GM19455 (cell line): ENCODE data around the gene CFAP43.

Experiments
- ATAC-seq: cut with Tn5 transposase; IDR thresholded peaks from one replicate; pipeline ENCODE4 v1.9.1; 2021; ENCODE audit not compliant: unreplicated experiment

Gene CFAP43, protein sequence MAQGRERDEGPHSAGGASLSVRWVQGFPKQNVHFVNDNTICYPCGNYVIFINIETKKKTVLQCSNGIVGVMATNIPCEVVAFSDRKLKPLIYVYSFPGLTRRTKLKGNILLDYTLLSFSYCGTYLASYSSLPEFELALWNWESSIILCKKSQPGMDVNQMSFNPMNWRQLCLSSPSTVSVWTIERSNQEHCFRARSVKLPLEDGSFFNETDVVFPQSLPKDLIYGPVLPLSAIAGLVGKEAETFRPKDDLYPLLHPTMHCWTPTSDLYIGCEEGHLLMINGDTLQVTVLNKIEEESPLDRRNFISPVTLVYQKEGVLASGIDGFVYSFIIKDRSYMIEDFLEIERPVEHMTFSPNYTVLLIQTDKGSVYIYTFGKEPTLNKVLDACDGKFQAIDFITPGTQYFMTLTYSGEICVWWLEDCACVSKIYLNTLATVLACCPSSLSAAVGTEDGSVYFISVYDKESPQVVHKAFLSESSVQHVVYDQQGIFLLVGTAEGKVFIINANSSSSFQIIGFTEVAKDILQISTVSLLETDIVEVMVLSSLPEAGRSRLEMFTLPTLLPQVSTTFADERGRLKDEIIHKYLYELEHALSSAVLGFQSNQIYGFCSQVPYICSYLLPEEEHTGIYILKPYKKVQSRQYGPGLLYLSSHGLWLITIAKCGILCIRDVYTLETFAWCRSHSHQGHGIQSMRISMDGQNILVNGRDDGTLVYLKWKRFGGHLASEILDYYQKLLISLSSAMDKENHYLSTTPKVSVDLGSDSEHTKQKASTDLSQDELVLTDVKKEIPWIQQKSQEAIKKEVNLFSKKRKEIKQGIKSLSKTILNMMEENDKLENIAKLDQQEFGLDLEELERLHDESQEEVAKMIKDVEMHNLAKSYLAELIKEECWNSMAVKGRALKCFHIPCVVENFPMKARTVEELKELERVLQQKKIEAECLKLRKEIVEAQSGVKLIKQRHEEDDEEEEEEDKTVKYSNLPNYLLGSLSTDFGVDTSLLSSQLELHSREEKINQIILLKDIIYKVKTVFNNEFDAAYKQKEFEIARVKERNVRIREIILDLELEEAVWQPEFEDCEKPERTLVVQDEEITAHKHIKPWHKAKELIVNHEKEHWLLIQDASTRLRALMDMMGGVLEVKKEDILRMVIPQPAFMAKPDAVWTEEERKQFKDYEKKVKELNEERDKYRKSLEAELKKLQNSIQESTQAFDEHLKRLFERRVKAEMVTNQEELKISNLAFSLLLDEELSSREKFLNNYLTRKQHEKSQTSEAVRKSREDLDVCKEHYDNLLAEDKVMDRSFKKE (N-terminal part only)

DNA sequence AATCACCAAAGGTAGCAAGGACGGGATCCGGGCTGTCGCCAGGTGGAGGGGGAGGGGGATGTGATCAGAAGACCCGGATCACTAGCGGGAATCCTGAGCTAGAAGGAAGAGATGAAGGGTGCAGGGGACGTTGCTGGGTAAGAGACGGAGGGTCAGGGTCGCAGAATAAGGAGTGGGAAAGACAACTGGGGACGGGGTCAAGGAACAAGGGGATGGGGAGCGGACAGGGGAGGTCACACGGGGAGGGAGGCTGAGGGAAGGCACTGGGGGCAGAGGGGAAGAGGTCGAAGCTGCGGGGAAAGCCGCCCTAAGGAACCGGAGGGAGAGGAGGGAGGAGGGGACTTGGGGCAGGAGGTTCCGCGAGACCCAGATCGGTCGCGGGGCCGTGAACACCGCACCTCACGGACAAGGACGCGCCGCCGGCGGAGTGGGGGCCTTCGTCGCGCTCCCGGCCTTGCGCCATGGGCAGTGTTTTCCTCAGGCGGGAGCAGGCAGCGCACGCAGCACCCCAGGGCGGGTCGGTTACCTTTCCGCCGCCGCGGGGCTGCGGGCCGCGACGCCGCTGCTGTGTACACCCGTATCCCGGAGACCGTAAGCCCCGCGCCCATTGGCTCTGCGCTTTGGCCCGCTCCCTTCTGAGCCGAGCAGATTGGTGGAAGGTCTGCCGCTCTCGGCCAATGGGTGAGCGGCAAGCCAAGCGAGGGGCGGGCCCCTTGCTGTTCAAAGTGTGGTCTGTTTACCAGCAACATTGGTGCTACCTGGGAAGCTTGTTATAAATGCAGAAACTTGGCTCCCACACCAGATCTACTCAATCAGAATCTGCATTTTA lies at the start of gene CFAP43:
TSS of gene CFAP43 (minus strand) at position 581 of the 829 bp plus-strand sequence. CDS start at position 463, 118 bp downstream.
- ATAC-seq = peak; percentile 100

DNA sequence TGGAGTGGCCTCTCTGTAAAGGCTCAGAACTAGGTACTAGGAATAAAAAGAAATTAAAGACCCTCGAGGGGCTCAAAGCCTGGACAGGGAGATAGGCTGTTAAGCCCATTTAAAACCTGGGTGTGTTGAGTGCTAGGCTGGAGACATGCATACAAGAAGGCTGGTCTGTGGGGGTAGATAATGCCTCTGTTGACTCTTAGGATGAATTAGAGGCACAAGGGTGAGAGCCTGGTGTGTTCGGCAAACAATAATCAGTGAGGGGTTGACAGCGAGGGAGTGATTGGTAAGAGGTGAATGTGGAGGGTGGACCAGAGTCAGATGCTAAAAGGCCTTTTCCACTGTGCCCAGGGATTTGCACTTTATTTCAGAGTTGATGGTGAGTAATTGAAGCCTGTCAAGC lies 49.5 kb upstream of the CFAP43 start:
- no peak for ATAC-seq

DNA sequence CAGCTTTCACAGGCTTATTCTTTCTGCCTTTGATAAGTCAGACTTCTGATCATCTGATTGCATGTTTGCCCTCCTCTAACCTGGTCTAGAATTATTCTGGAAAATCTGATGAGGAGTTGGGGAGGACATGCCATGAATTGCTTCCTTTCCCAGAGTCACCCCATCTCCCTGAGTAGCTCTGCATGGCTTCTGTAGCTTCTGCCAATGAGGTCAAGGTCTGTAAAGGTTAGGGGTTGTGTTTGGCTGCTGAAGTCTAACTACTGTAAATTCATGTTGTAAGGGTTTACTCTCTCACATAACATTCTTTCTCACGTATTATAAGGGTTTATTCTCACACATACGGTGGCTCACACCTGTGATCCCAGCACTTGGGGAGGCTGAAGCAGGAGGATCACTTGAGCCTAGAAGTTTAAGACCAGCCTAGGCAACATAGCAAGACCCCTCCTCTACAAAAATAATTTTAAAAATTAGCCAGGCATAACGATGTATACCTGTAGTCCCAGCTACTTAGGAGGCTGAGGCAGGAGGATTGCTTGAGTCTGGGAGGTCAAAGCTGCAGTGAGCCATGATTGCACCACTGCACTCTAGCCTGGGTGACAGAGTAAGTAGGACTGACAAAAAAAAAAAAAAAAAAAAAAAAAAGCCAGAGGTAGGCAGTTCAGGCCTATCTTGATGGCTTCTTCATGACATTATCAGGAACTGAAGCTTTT lies 47.5 kb upstream of the CFAP43 start:
- no peak for ATAC-seq

- ATAC-seq = no peak
These were observed 45.6 kb upstream of the CFAP43 start for GRCh38 chr10:104277785-104278184.

DNA sequence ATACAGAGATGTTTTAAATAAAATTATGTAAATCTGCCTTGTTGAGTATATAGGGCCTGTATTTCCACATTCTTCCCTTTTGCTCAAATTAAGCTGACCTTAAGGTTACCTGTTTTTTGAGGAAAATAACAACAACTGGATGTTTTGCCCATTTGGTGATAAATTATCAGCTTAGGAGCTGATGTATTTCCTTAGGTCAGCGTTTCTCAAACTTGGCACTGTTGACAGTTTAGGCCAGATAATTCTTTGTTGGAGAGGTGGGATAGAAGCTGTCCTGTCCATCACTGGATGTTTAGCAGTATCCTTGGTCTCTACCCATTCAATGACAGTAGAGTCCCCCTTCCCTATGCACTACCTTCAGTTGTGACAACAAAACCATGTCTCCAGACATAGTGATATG lies 44.0 kb upstream of the CFAP43 start:
- no peak for ATAC-seq

DNA sequence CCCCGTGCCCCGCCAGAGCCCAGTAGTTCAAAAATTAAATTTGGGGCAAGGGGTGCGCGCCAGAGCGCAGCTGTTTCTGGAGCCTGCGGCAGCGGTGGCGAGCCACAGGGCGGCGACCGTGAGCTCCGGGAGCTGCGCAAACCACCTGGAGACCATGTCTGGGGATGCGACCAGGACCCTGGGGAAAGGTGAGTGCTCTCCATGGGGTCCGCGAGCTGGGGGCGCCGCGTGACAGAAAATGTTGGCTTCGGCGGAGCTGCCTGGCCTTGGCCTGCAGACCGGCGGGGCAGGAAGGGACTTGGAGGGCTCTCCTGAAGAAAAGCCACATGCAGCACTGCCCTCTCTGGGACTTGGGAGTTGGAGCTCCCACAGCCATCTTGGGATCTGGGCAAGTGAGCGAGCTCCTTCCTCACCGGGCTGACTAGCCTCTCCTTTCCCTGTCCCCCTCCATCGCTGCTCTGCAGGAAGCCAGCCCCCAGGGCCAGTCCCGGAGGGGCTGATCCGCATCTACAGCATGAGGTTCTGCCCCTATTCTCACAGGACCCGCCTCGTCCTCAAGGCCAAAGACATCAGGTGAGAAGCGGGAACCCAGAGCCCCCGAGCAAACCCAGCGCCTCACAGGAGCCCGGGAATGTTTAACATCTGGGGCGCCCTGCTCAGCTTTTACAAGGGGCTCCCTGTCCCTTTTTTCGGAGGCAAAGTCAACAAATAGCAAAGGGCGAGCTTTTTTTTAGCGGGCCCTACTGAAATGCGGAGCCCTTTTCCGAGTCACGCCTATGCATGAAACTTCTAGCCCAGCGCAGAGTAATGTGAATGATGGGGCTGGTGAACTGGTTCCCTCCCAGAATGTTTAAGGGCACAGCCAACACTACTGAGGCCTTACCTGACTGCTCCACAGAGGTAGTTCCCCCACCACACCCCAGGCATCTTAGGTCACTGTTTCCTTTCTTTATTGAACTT lies 42.9 kb upstream of the CFAP43 start:
- ATAC-seq = no peak

GRCh38 chr10:104273899-104274575 lies 41.9 kb upstream of the CFAP43 start:
- no peak for ATAC-seq

DNA sequence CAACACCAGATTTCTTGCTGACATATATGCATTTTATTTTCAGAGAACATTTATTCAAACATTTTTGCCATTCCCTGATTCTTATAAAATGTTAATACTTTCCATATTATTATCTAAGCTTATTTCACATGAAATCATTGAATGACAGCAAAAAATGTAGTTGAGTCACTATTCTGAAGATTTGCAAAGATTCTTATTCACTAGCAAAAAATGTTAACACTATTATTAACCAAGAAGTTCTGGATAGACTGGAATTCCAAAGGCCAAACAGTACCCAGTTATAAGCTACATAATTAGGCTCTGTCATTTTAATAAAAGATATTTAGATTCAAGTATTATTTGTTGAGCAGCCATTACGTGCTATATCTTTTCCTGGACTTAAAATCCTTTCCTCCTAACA lies 41.1 kb upstream of the CFAP43 start:
- ATAC-seq = no peak

GRCh38 chr10:104268713-104269645 lies 36.8 kb upstream of the CFAP43 start, which contains the start of gene GSTO2:
GSTO2 (plus strand) TSS chr10:104269184; CDS start chr10:104274916, 5,732 bp downstream.
- ATAC-seq = peak; percentile 99

DNA sequence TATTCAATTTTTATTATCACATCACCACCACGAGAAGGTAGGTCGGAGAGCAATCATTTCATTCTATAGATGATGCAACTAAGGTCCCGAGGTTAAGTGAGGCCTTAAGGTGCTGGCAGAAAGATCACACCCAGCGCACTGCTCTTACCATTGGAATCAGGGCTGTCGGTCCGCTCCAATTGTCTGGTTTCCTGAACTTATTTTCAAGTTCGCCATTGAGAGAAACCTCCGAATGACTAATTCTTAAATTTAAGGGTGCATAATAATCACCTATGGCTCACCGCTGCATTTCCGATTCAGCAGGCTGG lies 36.2 kb upstream of the CFAP43 start:
- ATAC-seq = peak; percentile 2

DNA sequence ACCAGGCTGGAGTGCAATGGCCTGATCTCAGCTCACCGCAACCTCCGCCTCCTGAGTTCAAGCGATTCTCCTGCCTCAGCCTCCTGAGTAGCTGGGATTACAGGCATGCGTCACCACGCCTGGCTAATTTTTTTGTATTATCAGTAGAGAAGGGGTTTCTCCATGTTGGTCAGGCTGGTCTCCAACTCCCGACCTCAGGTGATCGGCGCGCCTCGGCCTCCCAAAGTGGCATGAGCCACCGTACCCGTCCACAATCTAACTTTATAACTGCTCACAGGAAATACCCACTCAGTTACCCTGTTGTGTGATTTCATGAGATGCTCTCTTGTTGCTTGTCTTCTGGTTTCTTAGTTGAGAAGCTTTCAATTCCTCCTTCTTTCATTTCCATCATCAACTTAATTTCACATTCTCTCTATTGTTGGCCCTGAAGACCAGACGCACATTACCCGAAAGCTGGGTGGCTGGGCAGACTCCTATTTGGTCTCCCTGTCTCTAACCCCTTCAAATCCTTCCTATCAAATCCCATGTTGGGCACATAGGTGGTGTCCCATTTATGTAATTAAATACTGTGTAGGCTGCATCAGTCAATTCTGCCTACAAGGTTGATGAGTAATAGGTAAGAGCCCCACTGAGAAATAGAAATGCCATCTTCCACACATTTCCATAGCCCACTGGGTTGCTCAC lies 35.7 kb upstream of the CFAP43 start:
- ATAC-seq = no peak

DNA sequence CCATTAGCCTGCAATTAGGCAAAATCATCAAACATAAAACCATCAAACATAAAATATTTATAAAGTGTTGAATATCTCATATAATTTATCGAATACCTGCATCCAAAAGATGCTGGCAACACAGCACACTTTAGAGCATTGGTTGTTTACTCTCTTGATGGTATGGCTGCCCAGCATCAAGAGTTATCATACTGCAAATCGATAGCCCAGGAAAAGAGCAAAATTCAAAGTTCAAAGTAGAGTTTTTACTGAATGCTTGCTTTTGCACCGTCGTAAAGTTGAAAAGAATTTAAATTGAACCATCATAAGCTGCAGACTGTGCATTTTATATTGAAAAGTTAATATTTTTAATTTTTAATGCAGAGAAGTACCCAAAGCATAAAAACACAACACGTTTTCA lies 32.6 kb upstream of the CFAP43 start:
- no peak for ATAC-seq

GRCh38 chr10:104262055-104262454 lies 29.9 kb upstream of the CFAP43 start:
- ATAC-seq = no peak

- no peak for ATAC-seq
These were observed 28.6 kb upstream of the CFAP43 start for GRCh38 chr10:104260775-104261115.

DNA sequence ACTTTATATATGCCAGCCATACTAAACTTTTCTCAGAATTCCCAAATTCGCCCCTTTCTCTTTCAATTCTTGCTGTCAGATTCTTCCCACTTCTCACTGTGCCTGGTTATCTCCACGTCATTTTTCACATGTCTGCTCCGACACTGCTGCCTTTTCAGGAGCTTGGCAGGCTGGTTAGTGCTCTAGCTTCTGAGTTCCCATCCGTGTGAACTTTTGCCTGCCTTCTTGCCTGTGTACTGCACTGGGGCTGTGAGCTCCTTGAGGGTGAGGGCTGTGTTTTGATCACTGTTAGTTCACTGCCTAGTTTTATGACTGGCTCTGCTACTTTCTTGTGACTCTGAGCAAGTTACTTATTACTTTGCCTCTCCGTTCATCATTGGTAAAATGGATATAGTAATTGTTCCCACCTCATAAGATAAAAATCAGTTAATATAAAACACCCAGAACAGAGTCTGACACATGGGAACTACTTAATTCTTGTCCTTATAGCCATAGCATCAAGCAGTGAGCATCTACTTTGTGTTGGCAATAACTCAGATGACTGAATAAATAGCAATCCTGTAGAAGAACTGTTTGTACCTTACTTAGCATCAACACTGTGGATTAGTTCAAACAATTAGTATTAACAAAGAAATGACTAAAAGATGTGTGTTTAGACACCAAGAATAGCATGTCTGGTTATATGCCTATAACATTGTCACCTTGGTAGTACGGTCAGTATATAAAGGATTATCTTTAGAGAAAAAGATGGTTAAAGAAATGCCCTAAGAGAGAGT lies 28.0 kb upstream of the CFAP43 start:
- ATAC-seq = no peak

- no peak for ATAC-seq
These were observed 27.3 kb upstream of the CFAP43 start for GRCh38 chr10:104259456-104259855.
